MM.1S (cell line): ENCODE measurements around the gene BEGAIN.

Experiments used
- EZH2phosphoT487 ChIP-seq: fragments of 300-600 bp; sonication (generic); IDR thresholded peaks from 2 replicates; pipeline ENCODE4 v1.6.1; 2018; ENCODE audit warnings: antibody characterized with exemption, low read length
- TF ChIP-seq, protein P1 (sequence below): fragments of 300-600 bp; sonication (generic); IDR thresholded peaks from 2 replicates; pipeline ENCODE4 v1.5.1; 2016; ENCODE audit warnings: antibody characterized with exemption, low read length, mixed read lengths

DNA sequence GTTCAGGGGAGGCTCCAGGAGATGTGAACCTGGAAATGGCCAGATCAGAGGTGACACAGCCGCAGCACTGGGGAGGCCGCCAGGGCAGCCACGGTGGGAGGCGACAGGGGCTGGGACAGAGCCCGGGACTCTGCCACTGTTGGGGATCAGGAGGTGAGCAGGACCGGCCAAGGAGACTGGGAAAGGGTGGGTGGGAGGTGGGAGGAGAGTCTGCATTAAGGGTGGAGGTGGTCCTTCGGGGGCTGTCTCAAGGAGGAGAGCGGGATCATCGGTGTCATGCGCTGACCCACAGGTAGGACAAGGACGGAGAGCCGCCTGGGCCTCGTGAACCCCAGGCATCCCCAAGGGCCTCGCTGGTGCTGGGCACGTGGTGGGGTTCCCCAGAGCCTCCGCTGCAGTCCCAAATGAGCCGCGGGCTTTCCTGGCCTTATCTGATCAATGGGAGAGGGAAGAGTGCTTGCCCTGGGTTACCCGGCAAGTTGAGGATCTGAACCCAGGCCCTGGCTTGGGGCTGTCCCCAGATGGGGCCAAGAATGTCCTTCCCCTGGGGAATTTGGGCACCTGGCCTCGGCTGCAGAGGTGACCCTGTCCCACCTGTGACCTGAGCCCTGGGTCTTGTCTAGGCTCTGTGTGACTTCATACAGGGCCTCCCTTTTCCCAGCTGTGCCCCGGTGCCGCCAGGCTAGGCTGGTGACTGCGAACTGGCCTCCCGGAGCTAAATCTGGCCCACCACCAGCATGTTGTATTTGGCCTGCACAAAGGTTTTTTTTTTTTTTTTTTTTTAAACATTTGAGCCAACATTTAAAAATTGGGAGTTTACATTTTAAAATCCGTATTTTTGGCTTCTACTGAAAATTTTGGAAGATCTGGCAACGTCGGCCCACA is 13.2 kb downstream of the BEGAIN start:
- TF ChIP-seq, protein P1, sequence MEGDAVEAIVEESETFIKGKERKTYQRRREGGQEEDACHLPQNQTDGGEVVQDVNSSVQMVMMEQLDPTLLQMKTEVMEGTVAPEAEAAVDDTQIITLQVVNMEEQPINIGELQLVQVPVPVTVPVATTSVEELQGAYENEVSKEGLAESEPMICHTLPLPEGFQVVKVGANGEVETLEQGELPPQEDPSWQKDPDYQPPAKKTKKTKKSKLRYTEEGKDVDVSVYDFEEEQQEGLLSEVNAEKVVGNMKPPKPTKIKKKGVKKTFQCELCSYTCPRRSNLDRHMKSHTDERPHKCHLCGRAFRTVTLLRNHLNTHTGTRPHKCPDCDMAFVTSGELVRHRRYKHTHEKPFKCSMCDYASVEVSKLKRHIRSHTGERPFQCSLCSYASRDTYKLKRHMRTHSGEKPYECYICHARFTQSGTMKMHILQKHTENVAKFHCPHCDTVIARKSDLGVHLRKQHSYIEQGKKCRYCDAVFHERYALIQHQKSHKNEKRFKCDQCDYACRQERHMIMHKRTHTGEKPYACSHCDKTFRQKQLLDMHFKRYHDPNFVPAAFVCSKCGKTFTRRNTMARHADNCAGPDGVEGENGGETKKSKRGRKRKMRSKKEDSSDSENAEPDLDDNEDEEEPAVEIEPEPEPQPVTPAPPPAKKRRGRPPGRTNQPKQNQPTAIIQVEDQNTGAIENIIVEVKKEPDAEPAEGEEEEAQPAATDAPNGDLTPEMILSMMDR, result no peak
- TF ChIP-seq EZH2phosphoT487, result no peak
